Fibroblast of skin of back (primary cell): ENCODE measurements around the gene GRPEL1.
"Not testable (repeated sequence)": the region's sequence is repeated elsewhere in the genome, so short reads cannot be mapped to it uniquely, and the experiment has no call there.

Experiments used
- DNase-seq: peaks from one replicate; pipeline ENCODE4 v3.0.0-alpha.2; 2013

GRPEL1 gene

DNA sequence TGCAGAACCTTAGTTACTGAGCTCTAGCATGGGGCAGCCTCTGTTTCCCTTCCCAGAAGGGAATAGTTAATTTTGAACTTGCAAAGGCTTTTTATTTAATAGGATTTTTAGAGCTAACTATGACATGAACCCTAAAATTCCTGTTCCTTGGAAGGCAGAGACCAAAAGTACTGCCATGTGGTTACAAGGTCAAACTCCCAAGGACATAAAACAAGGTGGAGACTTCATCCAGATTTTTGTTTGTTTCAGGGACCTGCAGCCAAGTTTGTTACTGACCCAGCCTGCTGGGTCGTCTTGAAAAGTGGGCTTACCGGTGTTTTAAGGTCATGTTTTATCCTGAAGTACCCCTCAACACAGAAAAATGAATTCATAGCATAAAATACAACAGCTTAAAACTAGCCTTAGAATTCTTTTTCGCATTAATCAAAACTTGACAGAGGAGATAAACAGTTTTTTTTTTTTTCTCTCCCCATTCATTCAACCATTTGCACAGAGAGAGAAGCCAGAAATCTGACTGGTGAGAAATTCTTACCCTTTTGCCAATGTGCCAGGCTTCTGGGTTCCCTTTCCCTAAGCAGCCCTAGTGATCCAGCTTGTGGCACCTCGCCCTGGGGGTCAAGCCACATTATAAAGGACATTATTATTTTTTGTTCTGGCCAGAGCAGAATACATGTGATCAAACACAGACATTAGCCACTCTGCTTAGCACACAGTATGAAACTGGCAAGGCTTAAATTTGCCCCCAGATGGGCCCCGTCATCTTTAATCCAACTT, 21.5 kb upstream of the GRPEL1 start:
- no peak for DNase-seq

DNA sequence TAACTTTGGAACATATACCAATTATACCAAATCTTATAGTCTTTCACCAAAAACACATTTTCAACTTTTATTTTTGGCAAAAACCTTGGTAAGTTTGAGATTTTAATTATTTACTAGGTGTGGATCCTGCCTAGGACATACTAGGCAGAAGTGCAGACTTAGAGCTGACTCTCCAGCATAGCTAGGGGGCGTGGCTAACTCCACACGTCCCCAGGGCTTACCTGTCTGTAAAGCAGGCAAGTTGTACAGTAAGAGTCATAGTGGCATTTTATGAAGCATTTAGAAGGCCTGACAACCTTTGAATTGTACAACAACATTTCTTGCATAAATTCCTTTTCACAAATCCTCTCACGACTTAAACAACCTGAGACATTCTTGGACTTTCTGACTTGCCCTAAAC, 19.2 kb upstream of the GRPEL1 start:
- DNase-seq = no peak

DNA sequence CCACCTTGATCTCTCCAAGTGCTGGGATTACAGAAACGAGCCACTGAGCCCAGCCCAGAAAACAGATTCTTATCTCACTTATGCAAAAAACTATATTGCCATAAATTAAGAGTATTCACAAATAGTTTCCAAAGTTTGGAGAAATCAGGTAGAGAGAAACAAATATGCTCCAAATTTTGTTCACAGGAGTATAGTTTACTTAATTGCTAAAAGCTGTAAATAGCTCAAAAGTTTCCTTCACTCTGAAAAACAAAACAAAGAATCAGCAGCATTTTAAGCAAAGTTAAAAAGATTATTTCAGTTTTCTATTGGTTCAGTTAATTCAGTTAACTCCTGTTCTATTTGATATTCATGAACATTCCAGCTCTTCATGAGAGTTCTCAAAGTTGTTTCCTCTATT, 18.5 kb upstream of the GRPEL1 start:
- DNase-seq = no peak

DNA sequence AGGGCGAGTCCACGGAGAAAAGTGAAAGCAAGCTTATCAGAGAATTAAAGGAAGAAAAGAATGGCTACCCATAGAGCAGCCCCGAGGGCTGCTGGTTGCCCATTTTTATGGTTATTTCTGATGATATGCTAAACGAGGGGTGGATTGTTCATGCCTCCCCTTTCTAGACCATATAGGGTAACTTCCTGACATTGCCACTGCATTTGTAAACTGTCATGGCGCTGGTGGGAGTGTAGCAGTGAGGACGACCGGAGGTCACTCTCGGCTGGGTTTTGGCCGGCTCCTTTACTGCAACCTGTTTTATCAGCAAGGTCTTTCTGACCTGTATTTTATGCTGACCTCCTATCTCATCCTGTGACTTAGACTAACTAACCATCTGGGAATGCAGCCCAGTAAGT, 16.7 kb upstream of the GRPEL1 start:
- DNase-seq = not testable (repeated sequence)

DNA sequence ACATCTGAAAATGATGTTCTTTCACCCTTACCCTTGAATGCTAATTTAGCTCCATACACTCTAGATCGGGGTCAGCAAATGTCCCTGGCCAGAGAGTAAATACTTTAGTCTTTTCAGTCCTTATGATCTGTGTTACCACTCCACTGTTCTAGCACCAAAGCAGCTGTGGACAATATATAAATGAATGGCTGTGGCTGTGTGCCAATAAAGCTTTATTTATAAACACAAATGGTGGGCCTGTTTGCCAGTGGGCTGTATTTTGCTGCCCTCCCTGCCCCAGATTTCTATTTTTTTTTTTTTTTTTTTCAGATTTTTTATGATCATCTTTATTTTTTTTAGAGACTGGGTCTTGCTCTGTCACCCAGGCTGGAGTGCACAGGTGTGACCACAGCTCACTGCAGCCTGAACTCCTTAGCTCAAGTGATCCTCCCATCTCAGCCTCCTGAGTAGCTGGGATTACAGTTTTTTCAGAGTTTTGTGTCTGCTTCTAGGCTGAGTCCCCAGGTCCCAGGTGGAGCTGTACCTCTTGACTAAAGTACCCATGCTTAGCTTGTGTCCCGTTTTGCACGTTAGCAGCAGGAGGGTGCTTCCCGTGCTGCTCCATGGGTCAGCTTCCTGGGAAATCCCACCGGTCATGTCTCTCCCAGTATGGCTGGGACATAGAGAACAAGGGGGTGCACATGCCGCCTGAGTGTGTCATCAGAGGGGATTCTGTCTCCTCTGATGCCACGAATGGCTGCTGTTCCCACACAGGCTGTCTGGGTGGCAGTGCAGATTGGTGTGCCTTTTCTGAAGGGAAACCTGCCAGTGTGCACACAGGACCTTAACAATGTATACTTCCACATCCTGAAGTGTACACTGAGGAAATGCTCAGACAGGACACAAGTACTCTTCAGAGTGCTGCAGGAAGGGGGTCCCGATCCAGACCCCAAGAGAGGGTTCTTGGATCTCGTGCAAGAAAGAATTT, 16.0 kb upstream of the GRPEL1 start:
- DNase-seq = no peak

DNA sequence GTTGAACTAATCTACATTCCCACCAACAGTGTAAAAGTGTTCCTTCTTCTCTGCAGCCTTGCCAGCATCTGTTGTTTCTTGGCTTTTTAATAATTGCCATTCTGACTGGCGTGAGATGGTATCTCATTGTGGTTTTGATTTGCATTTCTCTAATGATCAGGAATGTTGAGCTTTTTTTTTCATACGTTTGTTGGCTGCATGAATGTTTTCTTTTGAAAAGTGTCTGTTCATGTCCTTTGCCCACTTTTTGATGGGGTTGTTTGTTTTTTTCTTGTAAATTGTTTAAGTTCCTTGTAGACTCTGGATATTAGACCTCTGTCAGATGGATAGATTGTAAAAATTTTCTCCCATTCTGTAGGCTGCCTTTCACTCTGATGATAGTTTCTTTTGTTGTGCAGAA, 12.0 kb upstream of the GRPEL1 start:
- not testable (repeated sequence) for DNase-seq

DNA sequence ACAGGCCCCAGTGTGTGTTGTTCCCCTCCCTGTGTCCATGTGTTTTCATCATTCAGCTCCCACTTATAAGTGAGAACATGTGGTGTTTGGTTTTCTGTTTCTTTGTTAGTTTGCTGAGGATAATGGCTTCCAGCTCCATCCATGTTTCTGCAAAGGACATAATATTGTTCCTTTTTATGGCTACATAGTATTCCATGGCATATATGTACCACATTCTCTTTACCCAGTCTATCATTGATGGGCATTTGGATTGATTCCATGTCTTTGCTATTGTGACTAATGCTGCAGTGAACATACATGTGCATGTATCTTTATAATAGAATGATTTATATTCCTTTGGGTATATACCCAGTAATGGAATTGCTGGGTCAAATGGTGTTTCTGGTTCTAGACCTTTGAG, 11.6 kb upstream of the GRPEL1 start:
- not testable (repeated sequence) for DNase-seq

DNA sequence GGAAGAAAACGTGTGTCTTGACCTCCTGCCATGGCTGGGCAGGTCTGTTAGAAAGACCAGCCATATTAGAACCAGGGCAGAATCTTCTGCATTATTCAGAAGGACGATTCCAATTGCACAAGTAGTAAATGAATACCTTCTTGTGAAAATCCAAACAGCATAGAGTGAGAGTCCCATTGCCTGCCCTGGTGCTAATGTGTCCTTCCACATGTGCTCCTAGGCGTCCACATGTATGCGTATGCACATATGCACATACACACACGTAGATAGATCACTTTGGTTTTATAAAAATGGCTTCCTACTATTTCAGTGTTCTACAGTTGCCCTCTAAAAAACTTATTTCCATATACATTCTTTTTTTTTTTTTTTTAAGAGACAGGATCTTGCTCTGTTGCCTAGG, 10.2 kb upstream of the GRPEL1 start:
- DNase-seq = no peak

DNA sequence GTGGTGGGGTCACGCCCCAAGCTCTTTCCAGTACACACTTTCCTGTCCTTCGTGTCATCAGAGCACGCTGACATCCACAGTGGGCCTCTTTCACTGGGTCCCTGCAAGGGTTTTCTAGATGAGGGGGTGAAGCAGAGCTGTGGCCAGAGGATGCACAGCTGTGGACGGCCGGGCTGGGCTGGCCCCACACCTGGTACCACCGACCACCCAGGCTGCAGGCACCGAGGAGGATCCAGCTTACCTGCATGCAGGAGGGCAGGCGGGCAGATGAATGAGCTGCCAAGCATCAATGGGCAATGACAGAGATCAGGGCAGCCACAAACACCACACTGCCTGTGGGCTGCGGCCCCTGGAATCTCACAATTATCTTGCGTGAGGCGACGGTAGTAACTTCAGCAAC, 9.5 kb upstream of the GRPEL1 start:
- DNase-seq = no peak

DNA sequence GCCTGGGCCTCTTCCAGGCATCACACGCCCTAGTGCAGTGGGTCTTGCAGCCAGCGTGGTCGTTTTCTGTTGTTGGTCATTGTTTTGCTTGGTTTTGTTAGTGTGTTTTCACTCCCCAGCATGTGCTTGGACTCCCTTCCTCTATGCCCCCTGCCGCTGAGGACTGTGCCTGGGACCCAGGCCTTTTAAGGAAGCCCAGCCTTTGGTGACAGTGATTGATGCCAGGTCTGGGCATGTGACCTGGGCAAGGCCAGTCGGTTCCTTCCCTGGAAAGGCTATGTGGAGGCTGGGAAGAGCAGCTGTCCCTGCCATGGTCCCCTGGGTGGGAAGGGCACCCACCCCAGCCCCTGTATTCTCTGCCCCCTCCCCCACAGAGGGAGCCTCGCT, 8.8 kb upstream of the GRPEL1 start:
- DNase-seq = no peak

DNA sequence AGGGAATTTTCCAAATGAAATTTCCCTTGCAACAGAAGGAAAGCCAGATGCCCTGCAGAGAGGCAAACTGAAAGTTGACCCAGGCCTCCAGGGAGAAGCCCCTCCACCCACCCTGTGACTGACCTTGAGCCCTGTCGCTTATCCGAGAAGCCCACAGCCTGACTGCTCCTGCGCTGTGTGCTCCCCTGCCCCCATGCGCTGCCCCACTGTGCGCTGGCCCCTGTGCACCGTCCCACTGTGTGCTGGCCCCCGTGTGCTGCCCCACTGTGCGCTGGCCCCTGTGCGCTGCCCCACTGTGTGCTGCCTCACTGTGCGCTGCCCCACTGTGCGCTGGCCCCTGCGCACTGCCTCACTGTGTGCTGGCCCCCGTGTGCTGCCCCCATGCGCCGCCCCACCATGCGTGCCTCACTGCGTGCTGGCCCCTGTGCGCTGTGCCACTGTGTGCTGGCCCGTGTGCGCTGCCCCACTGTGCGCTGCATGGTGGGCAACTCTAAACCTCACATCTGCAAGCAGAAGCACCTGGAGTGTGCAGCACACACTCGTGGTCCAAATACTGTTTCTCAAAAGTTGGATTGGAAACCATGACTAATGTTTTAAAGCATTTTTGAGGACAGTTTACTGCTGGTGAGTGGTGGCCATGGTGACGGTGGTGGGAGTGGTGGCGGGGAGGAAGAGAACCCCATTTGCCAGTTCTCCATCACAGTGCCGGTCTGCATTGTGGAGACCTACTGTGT, 8.3 kb upstream of the GRPEL1 start:
- peak; percentile 20 for DNase-seq

DNA sequence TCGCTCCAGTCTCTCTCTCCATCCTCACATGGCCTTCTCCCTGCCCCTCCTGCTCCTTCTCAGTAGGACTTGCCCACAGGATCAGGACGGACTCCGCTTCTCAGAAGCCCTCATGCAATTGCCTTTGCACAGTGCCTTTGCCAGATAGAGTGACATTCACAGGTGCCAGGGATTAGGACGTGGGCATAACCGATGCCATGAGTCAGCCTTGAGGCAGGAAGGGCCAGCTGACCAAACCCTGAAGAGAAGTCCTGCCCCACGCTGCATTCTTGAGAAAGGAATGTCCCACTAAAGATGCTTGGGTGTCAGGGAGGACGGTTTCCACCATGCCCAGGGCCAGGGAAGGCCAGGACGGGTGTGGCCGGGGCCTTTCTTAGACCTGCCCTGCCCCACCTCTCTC, 6.6 kb upstream of the GRPEL1 start:
- peak; percentile 11 for DNase-seq

DNA sequence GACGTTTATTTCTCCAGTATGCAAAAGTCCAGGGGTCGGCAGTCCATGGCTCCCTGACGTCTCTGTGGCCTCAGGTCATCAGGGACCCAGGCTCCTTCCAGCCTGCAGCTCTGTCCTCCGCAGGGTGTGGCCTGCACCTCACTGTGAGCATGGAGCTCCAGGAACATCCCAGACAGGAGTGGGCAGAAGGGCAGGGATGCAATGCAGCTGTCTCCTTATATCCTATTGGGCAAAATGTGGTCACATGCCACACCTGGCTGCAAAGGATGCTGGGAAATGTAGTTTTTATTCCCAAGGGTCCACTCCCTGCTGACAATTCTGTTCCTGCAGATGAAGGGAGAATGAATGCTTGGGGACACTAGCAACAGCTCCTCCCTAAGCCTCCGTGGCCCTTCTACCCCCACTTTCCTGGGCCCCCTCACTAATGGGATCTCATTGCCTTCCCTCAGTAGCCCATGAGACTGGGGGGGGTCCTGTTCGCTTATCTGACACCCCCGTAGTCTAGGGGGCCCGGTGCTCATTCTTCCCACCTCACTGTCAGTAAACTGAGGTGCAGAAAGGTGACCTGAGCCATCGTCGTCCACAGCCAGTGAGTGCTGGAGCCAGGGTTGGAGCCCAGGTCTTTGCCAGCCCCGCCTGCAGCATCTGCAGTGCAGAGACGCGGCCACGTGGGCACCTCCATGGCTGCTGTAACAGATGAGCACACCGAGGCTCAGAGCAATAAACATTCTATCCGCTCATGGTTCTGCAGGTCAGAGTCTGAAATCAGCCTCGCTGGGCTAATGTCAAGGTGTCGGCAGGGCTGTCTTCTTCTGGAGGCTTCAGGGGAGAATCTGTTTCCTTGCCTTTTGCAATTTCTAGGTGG, 5.9 kb upstream of the GRPEL1 start:
- DNase-seq = peak; percentile 62

DNA sequence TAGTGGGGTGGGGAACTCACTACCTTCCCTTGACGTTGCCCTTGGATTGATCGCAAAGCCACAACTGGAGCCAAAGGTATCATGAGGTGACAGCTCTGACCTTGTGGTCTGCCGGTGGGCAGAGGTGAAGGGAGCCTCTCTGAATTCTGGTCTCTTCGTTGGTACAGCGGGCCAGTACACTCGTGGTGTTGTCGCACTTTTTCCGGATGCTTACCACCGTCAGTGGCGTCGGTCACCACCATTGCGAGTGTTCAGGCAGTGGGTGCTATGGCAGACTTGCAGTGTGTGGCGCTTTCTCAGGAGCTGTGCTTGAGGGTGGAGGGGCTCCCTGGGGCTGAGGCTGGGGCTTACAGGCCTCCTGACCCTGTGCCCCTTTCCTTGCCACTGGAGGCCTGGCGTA, 5.2 kb upstream of the GRPEL1 start:
- no peak for DNase-seq

DNA sequence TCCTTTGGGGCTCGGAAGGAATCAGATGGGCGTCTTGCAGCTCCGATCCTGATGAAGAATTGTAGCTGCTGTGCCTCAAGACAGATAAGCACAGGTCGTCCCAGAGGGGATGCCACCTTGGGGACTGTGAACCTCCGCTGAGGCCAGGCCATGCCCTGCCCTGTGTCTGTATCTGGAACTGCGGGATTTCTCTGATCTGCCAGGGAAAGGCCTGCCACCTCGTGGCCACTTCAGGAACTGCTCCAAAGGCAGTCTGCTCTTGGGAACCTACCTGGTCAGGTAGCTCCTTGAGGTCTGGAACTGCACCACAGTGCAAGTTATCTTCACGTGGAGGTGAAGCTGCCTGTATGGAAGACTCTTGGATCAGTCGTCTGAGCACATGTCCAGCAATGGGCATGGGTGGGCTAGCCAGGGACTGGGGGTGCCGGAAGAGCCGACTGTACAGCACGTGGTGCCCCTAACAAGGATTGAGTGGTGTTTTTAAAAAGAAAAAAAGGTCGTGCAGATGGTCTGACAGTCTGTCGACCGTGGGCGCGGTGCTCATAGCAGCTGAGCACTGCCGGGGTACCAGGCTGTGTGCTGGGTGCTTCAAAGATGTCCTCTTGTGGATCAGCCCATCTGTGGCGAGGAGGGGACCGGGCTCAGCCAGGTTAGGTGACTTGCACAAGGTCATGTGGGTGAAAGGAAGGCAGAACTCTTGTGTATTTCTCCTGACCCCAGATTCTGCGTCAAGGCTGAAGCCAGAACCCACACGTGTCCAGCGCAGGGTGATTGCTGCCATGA, 3.1 kb upstream of the GRPEL1 start:
- peak; percentile 62 for DNase-seq

DNA sequence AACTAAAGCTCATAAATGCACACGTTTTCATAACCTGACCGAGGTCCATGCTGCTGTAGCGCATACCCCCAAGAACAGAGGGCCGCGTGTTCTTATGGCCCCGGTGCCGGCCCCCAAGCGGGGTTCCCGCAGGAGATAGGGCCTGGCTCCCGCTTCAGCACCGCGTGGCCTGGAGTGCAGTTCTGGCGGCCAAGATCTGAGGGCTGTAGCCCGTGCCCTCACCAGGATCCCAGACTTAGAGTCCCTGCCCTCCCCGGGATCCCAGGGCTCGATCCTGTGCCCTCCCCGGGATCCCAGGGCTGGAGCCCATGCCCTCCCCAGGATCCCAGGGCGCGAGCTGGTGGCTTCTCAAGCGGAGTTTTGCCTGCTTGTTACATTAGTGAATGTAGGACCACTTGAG, 1.0 kb upstream of the GRPEL1 start:
- no peak for DNase-seq

DNA sequence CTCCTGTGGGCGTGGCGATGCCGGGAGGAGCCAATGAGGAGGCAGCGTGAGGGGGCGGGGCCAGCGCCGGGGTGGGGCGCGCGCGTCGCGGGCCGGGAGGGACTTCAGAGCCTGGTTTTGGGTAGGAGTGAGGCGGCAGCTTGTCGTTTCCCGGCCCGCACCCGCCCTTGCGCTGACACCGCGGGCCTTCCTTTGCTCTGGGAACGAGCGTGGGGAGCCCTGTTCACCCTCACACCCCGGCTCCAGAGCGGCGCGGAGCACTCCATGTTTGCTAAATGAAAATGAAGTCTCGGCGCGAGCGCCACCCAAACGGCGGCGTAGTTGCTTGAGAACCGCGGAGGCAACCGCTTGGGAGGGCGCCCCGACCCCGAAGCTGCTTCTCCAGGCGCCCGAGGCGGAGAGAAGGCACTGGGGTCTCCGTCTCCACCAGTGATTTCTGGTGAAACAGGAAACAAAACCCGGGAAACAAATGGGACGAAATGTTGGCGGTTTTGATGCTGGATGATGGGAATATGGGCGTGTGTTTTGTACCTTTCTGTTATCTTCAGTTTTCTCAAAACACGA, 497 bp upstream of the GRPEL1 start:
- no peak for DNase-seq

DNA sequence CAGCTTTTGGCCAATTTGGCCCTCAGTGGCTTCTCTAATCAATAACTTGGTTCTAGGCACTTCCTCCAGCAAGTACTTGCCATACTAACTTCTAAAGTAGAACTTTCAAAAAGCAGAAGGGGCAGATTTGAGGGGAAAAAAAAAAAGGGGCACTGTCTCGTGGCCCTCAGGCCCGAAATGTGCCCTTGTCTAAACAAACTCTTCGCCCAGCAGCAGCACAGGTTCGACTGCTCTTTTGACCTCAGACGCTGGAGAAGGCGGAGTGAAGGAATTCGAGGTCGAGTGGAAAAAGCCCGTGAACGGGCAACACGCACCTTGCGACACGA, 775 bp downstream of the GRPEL1 start:
- no peak for DNase-seq

DNA sequence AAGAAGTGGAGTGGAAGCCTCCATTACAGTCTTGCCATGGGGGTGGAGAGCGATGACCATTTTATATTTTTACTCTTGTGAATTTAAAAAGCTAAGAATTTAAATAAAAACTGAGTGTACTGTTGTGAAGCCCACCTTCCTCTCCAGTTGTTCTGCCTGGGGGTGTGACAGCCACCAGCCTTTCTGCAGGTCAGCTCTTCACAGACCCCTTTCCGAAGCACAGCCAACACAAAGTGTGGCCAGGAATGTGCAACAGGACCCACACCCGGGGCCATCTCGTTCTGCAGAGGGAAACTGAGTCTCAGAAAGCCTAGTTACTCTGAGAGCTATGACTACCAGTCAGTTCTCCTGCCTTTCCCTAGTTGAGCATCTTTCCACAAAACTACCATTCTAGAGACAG, 1.4 kb downstream of the GRPEL1 start:
- DNase-seq = no peak

DNA sequence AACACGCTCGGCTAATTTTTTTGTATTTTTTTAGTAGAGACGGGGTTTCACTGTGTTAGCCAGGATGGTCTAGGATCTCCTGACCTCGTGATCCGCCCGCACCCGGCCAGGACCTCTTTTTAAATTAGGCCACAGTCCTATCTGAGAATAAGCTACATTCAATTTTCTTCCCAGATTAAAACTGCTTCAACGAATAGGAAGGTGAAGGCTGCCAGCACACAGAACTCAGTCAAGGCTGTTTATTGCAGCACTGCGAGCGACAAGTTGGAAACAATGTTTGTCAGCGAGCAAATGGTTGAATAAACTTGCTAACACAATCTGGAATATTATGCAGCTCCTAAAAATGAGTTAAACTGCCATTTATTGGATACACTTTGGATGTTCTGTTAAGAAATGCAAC, 1.9 kb downstream of the GRPEL1 start:
- DNase-seq = no peak

DNA sequence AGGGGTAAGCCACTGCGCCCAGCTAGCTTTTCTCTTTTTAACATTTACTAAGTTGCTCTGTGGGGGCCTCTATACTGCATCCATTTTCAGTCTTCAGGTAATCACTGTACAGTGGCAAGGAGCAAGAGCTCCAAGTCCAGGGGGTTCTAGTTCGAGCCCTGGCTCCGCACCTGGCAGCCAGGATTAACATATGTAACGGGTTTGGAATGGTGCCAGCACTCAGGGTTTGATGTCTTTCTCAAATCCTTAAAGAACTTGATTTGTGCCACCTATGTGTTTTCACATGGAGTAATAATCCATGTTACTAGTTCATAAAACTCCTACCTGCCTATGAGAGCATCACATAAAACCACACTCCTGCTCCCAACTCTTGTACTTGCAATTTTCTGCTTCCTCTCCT, 4.5 kb downstream of the GRPEL1 start:
- DNase-seq = no peak
